Karpas-422 (cell line): ENCODE data around the gene DNAJB7. TPM values are rescaled to one million over a fixed set of nuclear protein-coding genes. Genes with fewer than 3 reads are reported as not detected.

Experiments
- DNase-seq: peaks from one replicate; pipeline ENCODE4 v3.0.0-alpha.2; 2015
- H2AFZ ChIP-seq: fragments of 200-600 bp; sonication (generic); 2 replicates; pipeline ENCODE4 v1.6.1; 2014; ENCODE audit warnings: antibody characterized with exemption, low read length, mixed read lengths
- H3K27ac ChIP-seq: fragments of 200-600 bp; sonication (generic); 2 replicates; pipeline ENCODE4 v1.5.1; 2014; ENCODE audit warnings: mild to moderate bottlenecking, low read length, moderate library complexity
- H3K27me3 ChIP-seq: fragments of 200-600 bp; sonication (generic); 2 replicates; pipeline ENCODE4 v1.6.1; 2014; ENCODE audit warnings: low read length, mixed read lengths
- H3K36me3 ChIP-seq: fragments of 200-600 bp; sonication (generic); 2 replicates; pipeline ENCODE4 v1.6.1; 2014; ENCODE audit warnings: low read length, mixed read lengths; ENCODE audit not compliant: insufficient read depth
- H3K4me1 ChIP-seq: fragments of 200-600 bp; sonication (generic); 2 replicates; pipeline ENCODE4 v1.6.1; 2014; ENCODE audit warnings: mild to moderate bottlenecking, low read length, mixed read lengths
- H3K4me2 ChIP-seq: fragments of 200-600 bp; sonication (generic); 2 replicates; pipeline ENCODE4 v1.6.1; 2014; ENCODE audit warnings: low read length, low read depth, mild to moderate bottlenecking; ENCODE audit not compliant: poor library complexity, severe bottlenecking
- H3K4me3 ChIP-seq: fragments of 200-600 bp; sonication (generic); 2 replicates; pipeline ENCODE4 v1.5.1; 2014; ENCODE audit warnings: mild to moderate bottlenecking, antibody characterized with exemption, low read length, mixed read lengths
- H3K79me2 ChIP-seq: fragments of 200-600 bp; sonication (generic); 2 replicates; pipeline ENCODE4 v1.6.1; 2014; ENCODE audit warnings: mild to moderate bottlenecking, low read length, mixed read lengths
- H3K9ac ChIP-seq: fragments of 200-600 bp; sonication (generic); 2 replicates; pipeline ENCODE4 v1.6.0; 2014; ENCODE audit warnings: low read length
- H3K9me2 ChIP-seq: fragments of 200-600 bp; sonication (generic), shearing (Covaris generic); replicated peaks from 2 replicates; pipeline ENCODE4 v1.6.0; 2014; ENCODE audit warnings: mild to moderate bottlenecking, low read length, moderate library complexity; ENCODE audit not compliant: insufficient read depth
- H3K9me3 ChIP-seq: fragments of 300-700, 200-600 bp; sonication (generic); 2 replicates; pipeline ENCODE4 v1.6.1; 2014; ENCODE audit warnings: low read length, mixed read lengths
- H4K20me1 ChIP-seq: fragments of 200-600 bp; sonication (generic); 2 replicates; pipeline ENCODE4 v1.6.1; 2014; ENCODE audit warnings: mild to moderate bottlenecking, antibody characterized with exemption, low read length, low read depth; ENCODE audit not compliant: insufficient read depth
- small RNA-seq: library from RNA; depleted of rRNA; stranded (forward); fragments of <200 nt; gene quantifications from one replicate; pipeline ENCODE3, GENCODE V24; 2014
- total RNA-seq: library from RNA; depleted of rRNA; stranded (reverse); fragments of >200 nt; shearing (Covaris generic); gene quantifications from 2 replicates; pipeline ENCODE4 v1.2.3, GENCODE V29; 2014; ENCODE audit warnings: low replicate concordance; rRNA removed

The DNAJB7 gene
- total RNA-seq, 1 experiment from 2014 or later, result not detected

- Histone ChIP-seq H3K9me2 (no peaks in the 10 kb centered on the region), H3K4me2 (peak overlapping the region; percentile 100), H3K9me3 (no peaks in the 10 kb centered on the region), H3K4me1 (peaks cover 34% of the 10 kb centered on the region), H3K36me3 (peaks cover 17% of the 10 kb centered on the region), H3K4me3 (peak overlapping the region; percentile 99), H3K27ac (peak overlapping the region; percentile 56), H3K9ac (peak overlapping the region; percentile 99), H3K27me3 (no peaks in the 10 kb centered on the region), H2AFZ (peak overlapping the region; percentile 91), H4K20me1 (no peaks in the 10 kb centered on the region), H3K79me2 (peaks cover 55% of the 10 kb centered on the region)
- no peak for DNase-seq
Observed at GRCh38 chr22:40818192-40818746, 43.6 kb downstream of the DNAJB7 start.

- DNase-seq, result peak; percentile 65
- peaks cover 17% of the 10 kb centered on the region for H3K36me3 ChIP-seq
- H3K9me3 ChIP-seq, result no peaks in the 10 kb centered on the region
- H3K4me1 ChIP-seq, result peaks cover 36% of the 10 kb centered on the region
- peak overlapping the region; percentile 99 for H3K4me3 ChIP-seq
- H4K20me1 ChIP-seq, result no peaks in the 10 kb centered on the region
- peak overlapping the region; percentile 100 for H3K4me2 ChIP-seq
- no peaks in the 10 kb centered on the region for H3K27me3 ChIP-seq
- H2AFZ ChIP-seq, result no peak overlapping the region
- peak overlapping the region; percentile 56 for H3K27ac ChIP-seq
- H3K9me2 ChIP-seq, result no peaks in the 10 kb centered on the region
- peaks cover 60% of the 10 kb centered on the region for H3K79me2 ChIP-seq
- H3K9ac ChIP-seq, result peak overlapping the region; percentile 99
Observed at GRCh38 chr22:40817737-40818136, 44.2 kb downstream of the DNAJB7 start.

DNA sequence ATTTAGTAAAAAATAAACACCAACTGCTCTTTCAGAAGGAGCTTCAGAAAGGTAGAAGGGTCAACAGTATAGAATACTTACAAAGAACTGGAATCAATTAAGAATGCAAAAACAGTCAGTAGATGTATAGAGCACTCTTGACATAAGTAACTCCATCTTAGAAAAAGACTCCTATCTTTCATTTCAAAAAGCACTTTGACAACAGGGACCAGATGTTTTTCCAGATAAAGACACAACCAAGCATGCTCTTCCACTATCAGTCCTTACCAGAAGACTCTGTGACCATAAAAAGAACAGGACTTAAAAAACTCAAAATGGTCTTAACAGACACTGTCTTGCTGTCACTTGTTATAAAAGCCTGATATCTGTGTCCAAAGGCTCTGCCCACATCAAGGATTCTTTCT is 48.0 kb downstream of the DNAJB7 start:
- Histone ChIP-seq H3K36me3 (peaks cover 22% of the 10 kb centered on the region), H3K9me3 (no peaks in the 10 kb centered on the region), H3K4me1 (peaks cover 33% of the 10 kb centered on the region), H3K4me3 (no peak overlapping the region), H4K20me1 (no peaks in the 10 kb centered on the region), H3K4me2 (no peak overlapping the region), H3K9me2 (no peaks in the 10 kb centered on the region), H3K27ac (no peak overlapping the region), H3K9ac (no peak overlapping the region), H2AFZ (no peak overlapping the region), H3K27me3 (no peaks in the 10 kb centered on the region), H3K79me2 (peaks cover 96% of the 10 kb centered on the region)
- no peak for DNase-seq

Small RNA genes lying within 50 kb of the gene (small RNA-seq; reads per million reads assigned to genes)
- 0.16 reads per million for gene MIR4766

Other genes starting within 250 kb of the DNAJB7 start
- gene MRTFA, start 225.4 kb downstream of the DNAJB7 start, total RNA-seq, result 37.2 and 51.6 TPM in 2 replicates
- not detected in 2 replicates for gene MCHR1, start 182.6 kb downstream of the DNAJB7 start, total RNA-seq
- gene SLC25A17, start 42.8 kb downstream of the DNAJB7 start, total RNA-seq, result 17.0 and 41.8 TPM in 2 replicates
- 130 and 229 TPM in 2 replicates for gene ST13, start 5.5 kb downstream of the DNAJB7 start, total RNA-seq
- 11.7 and 17.5 TPM in 2 replicates for gene XPNPEP3, start 5.0 kb downstream of the DNAJB7 start, total RNA-seq
- 57.5 and 86.1 TPM in 2 replicates for gene RBX1, start 89.3 kb upstream of the DNAJB7 start, total RNA-seq
- gene EP300, start 230.5 kb upstream of the DNAJB7 start, total RNA-seq, result 55.6 and 63.8 TPM in 2 replicates